H9 (cell line): ENCODE results near the gene LRIG1. TPM values are rescaled to one million over a fixed set of nuclear protein-coding genes. Genes with fewer than 3 reads are reported as not detected.

Experiments
- DNase-seq: peaks from one replicate; pipeline ENCODE4 v3.0.0-alpha.2; 2017
- H2AFZ ChIP-seq: one replicate; pipeline ENCODE4 v1.6.1; 2013; ENCODE audit warnings: mild to moderate bottlenecking, low read length, control low read depth, moderate library complexity
- H2AK5ac ChIP-seq: 2 replicates; pipeline ENCODE4 v1.6.1; 2013; ENCODE audit warnings: low read length, control low read depth, mixed read lengths; ENCODE audit not compliant: insufficient read length
- H2BK120ac ChIP-seq: one replicate; pipeline ENCODE4 v1.6.1; 2013; ENCODE audit warnings: low read depth, mild to moderate bottlenecking, low read length, control low read depth, inconsistent platforms; ENCODE audit not compliant: poor library complexity, severe bottlenecking
- H2BK12ac ChIP-seq: 2 replicates; pipeline ENCODE4 v1.6.1; 2013; ENCODE audit warnings: low read length, control low read depth, mixed read lengths, low read depth; ENCODE audit not compliant: insufficient read length
- H2BK15ac ChIP-seq: 2 replicates; pipeline ENCODE4 v1.6.1; 2013; ENCODE audit warnings: low read depth, low read length, control low read depth
- H2BK20ac ChIP-seq: one replicate; pipeline ENCODE4 v1.6.1; 2013; ENCODE audit warnings: low read depth, mild to moderate bottlenecking, low read length, control low read depth, inconsistent platforms; ENCODE audit not compliant: poor library complexity, severe bottlenecking
- H2BK5ac ChIP-seq: 2 replicates; pipeline ENCODE4 v1.6.1; 2013; ENCODE audit warnings: low read length, control low read depth, mixed read lengths; ENCODE audit not compliant: insufficient read length
- H3K14ac ChIP-seq: 2 replicates; pipeline ENCODE4 v1.6.1; 2013; ENCODE audit warnings: low read length, control low read depth; ENCODE audit not compliant: insufficient read depth
- H3K18ac ChIP-seq: 2 replicates; pipeline ENCODE4 v1.6.1; 2013; ENCODE audit warnings: low read depth, mild to moderate bottlenecking, mixed read lengths, low read length, control low read depth; ENCODE audit not compliant: insufficient read length
- H3K23ac ChIP-seq: 2 replicates; pipeline ENCODE4 v1.6.1; 2013; ENCODE audit warnings: low read length, control low read depth, mixed read lengths, low read depth; ENCODE audit not compliant: insufficient read length
- H3K23me2 ChIP-seq: 2 replicates; pipeline ENCODE4 v1.6.1; 2013; ENCODE audit warnings: low read depth, mild to moderate bottlenecking, mixed read lengths, low read length, control low read depth; ENCODE audit not compliant: insufficient read length, poor library complexity, severe bottlenecking
- H3K27ac ChIP-seq: 2 replicates; pipeline ENCODE4 v1.5.1; 2013; ENCODE audit warnings: low read length, control low read depth, mixed read lengths, low read depth; ENCODE audit not compliant: insufficient read length
- H3K27me3 ChIP-seq: 2 replicates; pipeline ENCODE4 v1.6.1; 2013; ENCODE audit warnings: low read length, control low read depth, inconsistent platforms; ENCODE audit not compliant: insufficient read depth
- H3K4ac ChIP-seq: 2 replicates; pipeline ENCODE4 v1.6.1; 2013; ENCODE audit warnings: low read depth, mild to moderate bottlenecking, control low read depth, inconsistent platforms, low read length, moderate library complexity
- H3K4me1 ChIP-seq: 2 replicates; pipeline ENCODE4 v1.6.1; 2013; ENCODE audit warnings: low read length, control low read depth, inconsistent platforms; ENCODE audit not compliant: insufficient read depth
- H3K4me2 ChIP-seq: 2 replicates; pipeline ENCODE4 v1.6.1; 2013; ENCODE audit warnings: low read length, control low read depth, mixed read lengths; ENCODE audit not compliant: insufficient read length, insufficient read depth
- H3K56ac ChIP-seq: 2 replicates; pipeline ENCODE4 v1.6.1; 2013; ENCODE audit warnings: low read depth, mild to moderate bottlenecking, mixed read lengths, low read length, control low read depth; ENCODE audit not compliant: insufficient read length
- H3K79me1 ChIP-seq: 2 replicates; pipeline ENCODE4 v1.6.1; 2013; ENCODE audit warnings: low read depth, mild to moderate bottlenecking, moderate library complexity, low read length, control low read depth, inconsistent platforms; ENCODE audit not compliant: insufficient read depth, poor library complexity, severe bottlenecking
- H3K79me2 ChIP-seq: 2 replicates; pipeline ENCODE4 v1.6.1; 2013; ENCODE audit warnings: low read length, control low read depth, inconsistent platforms; ENCODE audit not compliant: insufficient read depth
- H3K9ac ChIP-seq: 2 replicates; pipeline ENCODE4 v1.6.1; 2013; ENCODE audit warnings: low read length, control low read depth, mixed read lengths; ENCODE audit not compliant: insufficient read length; ENCODE audit errors: extremely low read depth
- H3K9me3 ChIP-seq: one replicate; pipeline ENCODE4 v1.6.1; 2013; ENCODE audit warnings: low read depth, low read length, inconsistent platforms; ENCODE audit not compliant: control insufficient read depth
- H3T11ph ChIP-seq: one replicate; pipeline ENCODE4 v1.6.1; 2013; ENCODE audit warnings: mild to moderate bottlenecking, low read length, control low read depth, inconsistent platforms
- H4K20me1 ChIP-seq: one replicate; pipeline ENCODE4 v1.6.1; 2013; ENCODE audit not compliant: control insufficient read depth, insufficient read length, insufficient read depth
- H4K5ac ChIP-seq: 2 replicates; pipeline ENCODE4 v1.6.1; 2013; ENCODE audit warnings: low read depth, mild to moderate bottlenecking, mixed read lengths, low read length, control low read depth; ENCODE audit not compliant: insufficient read length
- H4K8ac ChIP-seq: replicated peaks from 2 replicates; pipeline ENCODE4 v1.6.1; 2013; ENCODE audit warnings: low read length, control low read depth, mixed read lengths, low read depth; ENCODE audit not compliant: insufficient read length
- H4K91ac ChIP-seq: 2 replicates; pipeline ENCODE4 v1.6.1; 2013; ENCODE audit warnings: low read depth, mild to moderate bottlenecking, moderate library complexity, mixed read lengths, low read length, control low read depth; ENCODE audit not compliant: insufficient read length
- H3K27ac Mint-ChIP-seq, 3 experiments: 2 replicates in 2 of 3; 3 replicates in 1 of 3; pipeline ENCODE4 v1.8.0; 2020 to 2021; ENCODE audit warnings: mixed read lengths in 3 of 3, mild to moderate bottlenecking in 1 of 3, moderate library complexity in 1 of 3
- H3K27me3 Mint-ChIP-seq: 2 replicates; pipeline ENCODE4 v1.8.0; 2021; ENCODE audit warnings: low read depth, mild to moderate bottlenecking, moderate library complexity, mixed read lengths
- H3K36me3 Mint-ChIP-seq, 3 experiments: 2 replicates in 2 of 3; 3 replicates in 1 of 3; pipeline ENCODE4 v1.8.0; 2020 to 2021; ENCODE audit warnings: low read depth in 3 of 3, mixed read lengths in 3 of 3; ENCODE audit not compliant: insufficient read depth in 1 of 3
- H3K4me1 Mint-ChIP-seq, 2 experiments: 2 replicates each; pipeline ENCODE4 v1.8.0; 2020; ENCODE audit warnings: mixed read lengths in 2 of 2
- H3K4me3 Mint-ChIP-seq, 2 experiments: 2 replicates in 1 of 2; 3 replicates in 1 of 2; pipeline ENCODE4 v1.8.0; 2020 to 2021; ENCODE audit warnings: mild to moderate bottlenecking in 2 of 2, mixed read lengths in 2 of 2, moderate library complexity in 1 of 2
- H3K9me3 Mint-ChIP-seq, 2 experiments: 2 replicates in 1 of 2; 3 replicates in 1 of 2; pipeline ENCODE4 v1.8.0; 2020; ENCODE audit warnings: mild to moderate bottlenecking in 2 of 2, mixed read lengths in 2 of 2, moderate library complexity in 1 of 2
- WGBS: extraction: QIAGEN DNeasy Blood & Tissue Kit; methylation state at CpG from one replicate; pipeline ENCODE4 v1.1.7; 2013; ENCODE audit warnings: missing lambda C conversion rate, low lambda C conversion rate, mixed read lengths; ENCODE audit not compliant: insufficient read length; ENCODE audit errors: extremely low coverage; 5-methylcytosine and 5-hydroxymethylcytosine counted together
- total RNA-seq: library from RNA; stranded (reverse); gene quantifications from 2 replicates; pipeline ENCODE4 v1.2.1, GENCODE V29; 2021
- TF ChIP-seq, protein P1 (sequence below): fragments of 200-600 bp; sonication (generic); conservative IDR thresholded peaks from 3 replicates; pipeline ENCODE4 v1.8.0; 2021; ENCODE audit warnings: antibody characterized with exemption, mild to moderate bottlenecking

The LRIG1 gene
- total RNA-seq, 1 experiment from 2014 or later: 70.3 TPM

DNA sequence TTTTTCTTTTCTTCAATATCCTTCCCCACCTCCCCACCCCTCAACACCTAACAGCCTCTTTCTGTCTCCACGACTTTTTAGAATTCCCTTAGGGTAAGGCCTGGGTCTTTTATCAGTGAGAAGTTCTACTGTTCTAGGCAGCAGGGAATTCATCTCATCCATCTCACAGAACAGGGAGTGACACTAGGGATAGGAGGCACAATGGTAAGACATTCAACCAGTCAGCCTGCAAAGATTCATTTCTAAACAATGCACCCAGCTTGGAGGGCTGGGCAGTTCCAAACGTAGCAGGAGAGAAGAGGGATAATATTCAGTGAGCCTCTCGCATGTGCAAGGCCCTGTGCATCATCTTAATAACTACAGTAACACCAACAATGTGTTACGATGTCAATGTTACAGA lies 43.6 kb downstream of the LRIG1 start:
- H3K4ac ChIP-seq: no peak overlapping the region
- no peak overlapping the region for H4K91ac ChIP-seq
- H3K27ac Mint-ChIP-seq: peak overlapping the region in 1 of 3 experiments; percentile 82; a peak in 2 of 7 replicates
- no peak overlapping the region for H3T11ph ChIP-seq
- no peak overlapping the region for H2AK5ac ChIP-seq
- no CpG with 5 or more reads among the region's 4 CpGs for WGBS
- H2BK15ac ChIP-seq: no peak overlapping the region
- H2BK5ac ChIP-seq: no peak overlapping the region
- H3K9me3 Mint-ChIP-seq: no peaks in the 10 kb centered on the region
- no peak overlapping the region for H3K56ac ChIP-seq
- DNase-seq: no peak
- no peak overlapping the region for H3K14ac ChIP-seq
- H3K27ac ChIP-seq: no peak overlapping the region
- H3K79me1 ChIP-seq: peaks cover 10% of the 10 kb centered on the region
- no peak overlapping the region for H4K5ac ChIP-seq
- H4K20me1 ChIP-seq: no peaks in the 10 kb centered on the region
- H3K4me2 ChIP-seq: no peak overlapping the region
- peaks cover 4% of the 10 kb centered on the region; the same call in 1 of the 2 replicates for H3K4me1 ChIP-seq
- no peaks in the 10 kb centered on the region for H3K23me2 ChIP-seq
- no peaks in the 10 kb centered on the region for H3K9me3 ChIP-seq
- H3K4me3 Mint-ChIP-seq: no peak overlapping the region
- H3K23ac ChIP-seq: no peak overlapping the region
- H3K4me1 Mint-ChIP-seq: peaks cover 21 to 32% of the 10 kb centered on the region in 2 experiments
- no peak overlapping the region for H2AFZ ChIP-seq
- no peak overlapping the region for H3K18ac ChIP-seq
- no peak overlapping the region for H2BK120ac ChIP-seq
- H3K36me3 Mint-ChIP-seq: peaks cover 49 to 82% (median 68%) of the 10 kb centered on the region in 3 experiments; a peak in 6 of 7 replicates
- H2BK20ac ChIP-seq: no peak overlapping the region
- H4K8ac ChIP-seq: no peak overlapping the region
- TF ChIP-seq, protein P1, sequence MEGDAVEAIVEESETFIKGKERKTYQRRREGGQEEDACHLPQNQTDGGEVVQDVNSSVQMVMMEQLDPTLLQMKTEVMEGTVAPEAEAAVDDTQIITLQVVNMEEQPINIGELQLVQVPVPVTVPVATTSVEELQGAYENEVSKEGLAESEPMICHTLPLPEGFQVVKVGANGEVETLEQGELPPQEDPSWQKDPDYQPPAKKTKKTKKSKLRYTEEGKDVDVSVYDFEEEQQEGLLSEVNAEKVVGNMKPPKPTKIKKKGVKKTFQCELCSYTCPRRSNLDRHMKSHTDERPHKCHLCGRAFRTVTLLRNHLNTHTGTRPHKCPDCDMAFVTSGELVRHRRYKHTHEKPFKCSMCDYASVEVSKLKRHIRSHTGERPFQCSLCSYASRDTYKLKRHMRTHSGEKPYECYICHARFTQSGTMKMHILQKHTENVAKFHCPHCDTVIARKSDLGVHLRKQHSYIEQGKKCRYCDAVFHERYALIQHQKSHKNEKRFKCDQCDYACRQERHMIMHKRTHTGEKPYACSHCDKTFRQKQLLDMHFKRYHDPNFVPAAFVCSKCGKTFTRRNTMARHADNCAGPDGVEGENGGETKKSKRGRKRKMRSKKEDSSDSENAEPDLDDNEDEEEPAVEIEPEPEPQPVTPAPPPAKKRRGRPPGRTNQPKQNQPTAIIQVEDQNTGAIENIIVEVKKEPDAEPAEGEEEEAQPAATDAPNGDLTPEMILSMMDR: no peak
- H3K9ac ChIP-seq: no peak overlapping the region
- no peaks in the 10 kb centered on the region for H3K27me3 Mint-ChIP-seq
- peaks cover 7% of the 10 kb centered on the region; the same call in 1 of the 2 replicates for H3K79me2 ChIP-seq
- no peak overlapping the region for H2BK12ac ChIP-seq
- H3K27me3 ChIP-seq: no peaks in the 10 kb centered on the region
